Measurements from ENCODE around the gene ABHD17C.
"Not testable (repeated sequence)": the region's sequence is repeated elsewhere in the genome, so short reads cannot be mapped to it uniquely, and the experiment has no call there.

Gene ABHD17C

DNA sequence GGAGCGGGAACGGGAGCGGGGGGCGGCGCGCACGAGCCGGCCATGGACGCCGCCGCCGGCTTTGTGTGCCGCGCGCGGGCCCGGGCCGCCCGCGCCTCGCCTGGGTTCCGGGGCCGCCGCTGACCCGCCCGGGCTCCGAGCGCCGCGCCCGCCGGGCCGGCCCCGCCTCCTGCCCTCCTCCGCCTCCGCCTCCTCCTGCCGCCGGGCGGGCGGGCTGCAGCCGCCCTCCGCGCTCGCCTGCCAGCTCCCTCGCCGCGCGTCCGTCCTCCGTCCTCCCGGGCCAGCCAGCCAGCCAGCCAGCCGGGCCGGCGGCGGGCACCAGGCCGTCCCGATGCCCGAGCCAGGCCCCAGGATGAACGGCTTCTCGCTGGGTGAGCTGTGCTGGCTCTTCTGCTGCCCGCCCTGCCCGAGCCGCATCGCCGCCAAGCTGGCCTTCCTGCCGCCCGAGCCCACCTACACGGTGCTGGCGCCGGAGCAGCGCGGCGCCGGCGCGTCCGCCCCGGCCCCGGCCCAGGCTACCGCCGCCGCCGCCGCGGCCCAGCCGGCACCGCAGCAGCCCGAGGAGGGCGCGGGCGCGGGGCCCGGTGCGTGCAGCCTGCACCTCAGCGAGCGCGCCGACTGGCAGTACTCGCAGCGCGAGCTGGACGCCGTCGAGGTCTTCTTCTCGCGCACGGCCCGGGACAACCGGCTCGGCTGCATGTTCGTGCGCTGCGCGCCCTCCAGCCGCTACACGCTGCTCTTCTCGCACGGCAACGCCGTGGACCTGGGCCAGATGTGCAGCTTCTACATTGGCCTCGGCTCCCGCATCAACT lies at the start of gene ABHD17C:
Gene ABHD17C (plus strand): TSS at position 212 of the 812 bp plus-strand sequence. CDS start 120 bp downstream, at position 332.
- peak; percentile 29 for DNase-seq

DNA sequence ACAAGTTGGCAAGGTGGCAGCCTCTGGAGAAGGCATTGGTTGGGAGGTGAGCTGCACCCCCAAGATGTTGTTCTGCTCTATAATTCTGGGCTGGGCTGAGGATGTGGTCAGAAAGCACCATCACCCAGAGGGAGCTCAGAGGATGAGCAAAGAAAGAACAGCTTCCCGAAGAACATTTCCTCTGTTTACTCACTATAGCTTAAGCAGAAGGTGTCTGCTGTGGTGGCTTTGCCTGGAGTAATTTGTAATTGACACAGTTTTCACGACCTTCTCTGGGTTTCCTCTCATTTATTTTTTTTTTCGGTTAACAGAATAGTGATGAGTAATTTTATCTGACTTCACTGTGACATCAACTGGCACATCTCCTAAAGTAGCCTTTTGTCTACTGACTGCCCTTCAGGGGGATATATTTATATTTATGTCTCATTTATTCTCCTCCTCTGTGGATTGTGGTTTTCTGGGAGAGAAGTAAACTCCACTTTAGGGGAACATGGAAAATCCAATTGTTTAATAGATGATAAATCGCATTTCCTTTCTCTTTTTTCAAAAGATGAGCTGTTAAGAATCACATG lies 49.5 kb upstream of the ABHD17C start:
- no peak for DNase-seq

DNA sequence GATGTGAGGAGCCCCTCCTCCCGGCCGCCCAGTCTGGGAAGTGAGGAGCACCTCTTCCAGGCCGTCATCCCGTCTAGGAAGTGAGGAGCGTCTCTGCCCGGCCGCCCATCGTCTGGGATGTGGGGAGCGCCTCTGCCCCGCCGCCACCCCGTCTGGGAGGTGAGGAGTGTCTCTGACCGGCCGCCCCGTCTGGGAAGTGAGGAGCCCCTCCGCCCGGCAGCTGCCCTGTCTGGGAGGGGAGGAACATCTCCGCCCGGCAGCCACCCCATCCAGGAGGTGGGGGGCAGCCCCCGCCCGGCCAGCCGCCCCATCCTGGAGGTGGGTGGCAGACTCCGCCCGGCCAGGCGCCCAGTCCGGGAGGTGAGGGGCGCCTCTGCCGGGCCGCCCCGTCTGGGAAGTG lies 47.7 kb upstream of the ABHD17C start:
- not testable (repeated sequence) for DNase-seq

DNA sequence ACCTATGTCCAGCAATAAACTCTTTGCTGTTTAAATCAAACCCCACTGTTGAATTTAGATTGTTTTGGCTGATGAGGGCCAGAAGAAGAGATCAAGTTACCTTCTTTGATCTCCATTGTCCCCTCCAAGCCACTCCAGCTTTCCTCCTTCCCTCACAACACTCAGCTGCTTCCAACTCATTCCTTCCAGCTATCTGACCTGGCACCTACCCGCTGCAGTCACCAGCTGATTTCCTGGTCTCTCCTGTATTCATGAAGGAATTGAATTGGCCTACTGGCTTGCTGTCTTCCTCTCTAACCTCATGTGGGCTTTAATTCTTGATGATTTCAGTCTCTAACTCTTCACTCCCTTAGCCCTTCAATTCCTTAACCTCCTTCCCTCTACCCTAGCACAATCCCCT lies 40.8 kb upstream of the ABHD17C start:
- no peak for DNase-seq

DNA sequence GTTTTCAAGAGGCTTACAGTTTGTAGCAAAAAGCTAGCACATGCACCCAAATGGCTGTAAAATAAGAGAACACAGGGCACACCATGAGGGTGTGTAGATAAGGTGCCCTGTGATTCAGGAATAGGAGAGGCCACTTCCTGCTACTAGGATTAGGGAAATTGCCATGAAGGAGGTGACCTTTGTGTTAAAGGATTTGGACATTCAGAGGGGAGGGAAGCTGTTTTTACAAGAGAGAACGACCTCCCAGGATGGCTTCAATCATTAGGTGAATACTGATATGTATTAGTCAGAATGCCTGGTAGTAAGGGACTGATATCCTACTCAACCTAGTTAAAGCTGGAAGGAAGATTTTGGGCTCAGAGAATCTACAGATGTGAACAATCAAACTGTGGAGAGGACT lies 35.7 kb upstream of the ABHD17C start:
- no peak for DNase-seq

DNA sequence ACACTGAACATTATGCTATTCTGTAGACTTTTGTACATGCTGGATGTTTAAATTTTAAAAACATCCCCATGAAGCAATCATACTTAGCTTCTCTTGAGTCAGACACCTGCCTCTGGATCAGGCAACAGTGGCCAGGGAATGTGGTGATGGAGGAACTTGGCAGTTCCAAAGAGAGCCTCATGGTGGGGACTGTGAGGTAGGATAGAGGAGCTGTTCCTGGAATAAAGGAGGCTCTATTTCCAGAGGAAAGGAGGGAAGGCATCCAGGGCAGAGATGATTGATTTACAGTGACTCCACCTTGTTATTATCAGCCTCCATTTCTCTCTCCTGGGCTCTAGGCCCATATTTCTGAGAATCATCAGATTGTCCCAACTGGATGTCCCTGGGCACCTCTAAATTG lies 35.0 kb upstream of the ABHD17C start:
- no peak for DNase-seq

DNA sequence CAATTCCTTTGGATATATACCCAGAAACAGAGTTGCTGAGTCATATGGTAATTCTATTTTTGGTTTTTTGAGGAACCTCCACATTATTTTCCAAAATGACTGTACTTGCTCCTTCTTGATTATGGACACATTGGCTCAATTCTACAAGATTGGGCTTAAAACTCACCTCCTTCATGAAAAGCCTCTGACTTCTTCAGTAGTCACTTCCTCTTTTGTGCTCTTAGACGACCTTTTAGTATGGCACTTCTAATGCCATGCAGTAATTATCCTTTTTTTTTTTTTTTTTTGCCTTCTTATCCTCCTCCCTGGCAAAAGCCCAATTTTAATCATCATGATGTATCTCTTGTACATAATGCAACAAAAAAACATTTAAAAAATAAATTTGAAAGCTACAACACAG lies 33.0 kb upstream of the ABHD17C start:
- DNase-seq, result no peak

DNA sequence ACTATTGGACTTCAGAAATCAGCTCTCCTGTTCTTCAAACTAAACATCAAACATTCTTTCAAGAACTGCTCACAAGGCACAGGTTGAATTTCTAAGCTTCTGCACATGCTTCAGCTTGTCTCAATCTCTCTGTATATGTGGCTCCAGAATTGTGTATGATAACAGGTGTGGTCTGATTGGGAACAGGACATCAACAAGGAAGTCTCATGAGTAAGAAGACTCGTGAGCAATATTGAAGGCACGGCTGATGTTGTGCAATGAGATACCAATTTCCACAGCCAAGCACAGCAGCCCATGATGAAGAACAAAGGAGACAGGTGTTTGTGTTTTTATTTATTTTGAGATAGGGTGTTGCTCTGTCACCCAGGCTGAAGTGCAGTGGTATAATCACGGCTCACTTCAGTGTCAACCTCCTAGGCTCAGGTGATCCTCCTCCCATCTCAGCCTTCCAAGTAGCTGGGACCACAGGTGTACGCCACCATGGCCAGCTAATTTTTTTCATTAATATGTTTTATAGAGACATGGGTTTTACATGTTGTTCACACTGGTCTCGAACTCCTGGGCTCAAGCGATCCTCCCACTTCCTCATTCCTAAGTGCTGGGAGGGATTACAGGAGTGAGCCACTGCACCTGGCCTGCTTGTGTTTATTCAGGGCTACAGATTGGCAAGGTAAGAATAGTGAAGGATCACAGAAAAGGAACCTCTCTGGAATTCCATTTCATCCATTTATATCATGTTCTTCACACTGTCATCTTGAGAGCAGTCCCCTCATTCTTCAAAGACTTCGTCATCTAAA lies 32.2 kb upstream of the ABHD17C start:
- no peak for DNase-seq

DNA sequence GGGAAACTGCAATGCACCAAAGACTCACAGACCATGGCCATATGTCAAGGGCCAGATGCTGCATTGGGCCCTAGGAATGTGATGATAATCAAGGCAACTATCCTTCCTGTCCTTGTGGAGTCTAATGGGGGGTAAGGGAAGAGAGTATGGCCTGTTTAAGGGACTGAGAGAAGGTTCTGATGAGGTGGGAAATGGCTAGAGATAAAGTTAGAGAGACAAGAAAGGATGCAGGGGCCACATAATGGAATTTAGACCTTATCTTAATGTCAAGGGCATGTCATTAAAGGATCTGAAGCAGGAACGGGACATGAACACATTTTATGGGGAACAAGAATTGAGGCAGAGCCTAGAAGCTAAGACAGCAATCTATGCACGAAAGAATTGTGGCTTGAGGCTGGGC lies 30.0 kb upstream of the ABHD17C start:
- DNase-seq, result no peak

DNA sequence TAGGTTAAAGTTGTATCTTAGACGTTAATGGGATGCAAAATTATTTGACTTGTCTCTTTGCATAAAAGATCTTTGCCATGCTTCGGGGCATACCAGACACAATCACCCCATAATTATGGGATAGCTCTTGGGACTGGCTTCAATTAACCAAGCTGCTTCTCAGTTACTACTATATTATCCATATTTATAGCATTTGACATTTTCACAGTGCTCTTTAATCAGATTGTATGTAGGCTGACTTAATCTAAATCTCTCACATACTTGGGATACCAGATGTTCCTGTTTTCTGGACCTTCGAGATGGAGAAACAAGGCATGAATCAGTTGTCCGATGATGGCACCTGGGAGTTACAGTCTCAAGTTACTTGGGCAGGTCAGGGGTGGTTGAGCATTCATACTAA lies 27.2 kb upstream of the ABHD17C start:
- no peak for DNase-seq

DNA sequence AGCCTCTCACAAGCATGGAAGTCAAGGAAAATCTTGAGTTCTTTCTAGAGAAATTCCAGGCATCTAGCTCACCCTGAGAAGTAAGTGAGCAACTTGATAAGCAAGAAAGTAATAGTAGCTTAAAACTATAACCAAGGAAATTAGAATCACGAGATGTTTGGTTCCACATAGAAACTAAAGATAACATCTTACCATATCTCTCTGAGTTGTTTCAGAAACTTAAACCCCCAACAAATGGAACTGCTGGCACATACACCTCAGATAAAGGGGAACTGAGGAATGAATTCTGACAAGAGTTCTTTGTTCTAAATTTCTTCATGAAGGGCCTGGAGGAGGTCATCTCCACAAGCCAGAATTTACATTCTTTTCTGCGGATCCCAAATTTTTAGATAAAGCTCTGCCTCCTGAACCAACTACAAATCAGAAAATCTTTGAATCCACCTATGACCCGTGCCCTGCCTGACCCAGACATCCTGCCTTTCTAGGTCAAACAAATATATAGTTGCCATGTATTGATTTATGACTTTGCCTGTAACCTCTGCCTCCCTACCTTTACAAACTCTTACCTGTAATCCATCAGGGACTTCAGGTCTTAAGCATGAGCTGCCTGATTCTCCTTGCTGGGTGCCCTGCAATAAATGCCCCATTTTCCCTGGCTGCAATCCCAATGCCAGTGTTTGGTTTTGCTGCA lies 26.4 kb upstream of the ABHD17C start:
- DNase-seq, result no peak

DNA sequence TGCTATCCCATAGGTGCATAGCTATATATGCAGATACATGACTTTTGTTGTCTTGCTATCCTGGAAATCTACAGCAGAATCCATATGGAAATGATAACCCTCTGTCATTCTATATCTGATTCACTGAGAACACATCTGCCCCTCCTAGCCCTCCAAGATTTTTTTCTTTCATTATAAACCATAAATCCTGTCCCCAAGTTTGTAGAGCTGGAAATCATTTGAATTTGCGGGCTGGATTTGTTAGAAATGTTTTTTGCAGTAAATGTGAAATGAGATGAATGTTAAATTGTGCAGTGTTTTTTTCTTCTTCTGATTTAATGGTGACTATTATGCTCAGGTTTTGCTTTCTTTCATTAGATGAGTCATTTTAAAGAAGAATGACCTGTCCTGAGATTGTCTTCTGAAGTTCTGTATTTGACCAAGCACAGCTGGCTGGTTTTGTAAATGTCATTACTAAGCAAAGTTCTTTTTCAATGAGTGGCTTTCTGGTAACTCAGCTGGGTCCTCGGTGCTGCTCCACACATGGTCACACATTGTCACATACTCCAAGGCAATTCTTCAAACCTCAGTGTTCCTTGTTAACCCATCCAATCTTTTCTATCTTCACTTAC lies 25.3 kb upstream of the ABHD17C start:
- DNase-seq, result no peak

DNA sequence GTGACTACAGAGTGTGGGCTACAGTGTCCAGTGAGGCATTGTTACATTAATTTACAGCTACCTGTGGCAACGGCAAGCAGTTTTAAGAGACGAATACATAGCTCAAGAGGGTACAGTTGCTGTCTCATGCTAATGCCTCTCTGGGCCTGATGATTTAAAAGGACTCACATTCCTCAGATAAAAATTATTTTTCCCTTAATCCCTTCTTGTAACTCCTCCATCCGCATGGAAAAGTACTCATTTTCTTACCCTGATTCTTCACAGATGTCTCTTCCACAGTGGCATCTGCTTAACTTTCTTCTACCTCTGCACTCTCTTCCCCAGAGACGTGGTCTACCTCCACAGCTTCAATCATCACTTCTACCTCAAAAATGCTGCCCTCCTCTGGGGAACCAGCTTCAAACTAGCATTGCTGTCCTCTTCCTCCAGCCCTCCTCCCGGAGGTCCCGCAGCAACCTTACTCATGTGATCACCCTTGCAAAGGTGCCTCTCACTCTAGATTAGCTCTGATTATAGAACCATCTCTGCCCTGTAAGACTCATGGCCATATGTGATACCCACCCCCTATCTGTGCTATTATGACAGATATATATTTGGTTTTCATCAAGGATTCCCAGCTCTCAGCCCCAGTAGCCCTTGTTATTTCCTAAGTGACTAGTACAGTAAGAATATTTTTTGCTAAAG lies 21.4 kb upstream of the ABHD17C start:
- DNase-seq, result no peak

DNA sequence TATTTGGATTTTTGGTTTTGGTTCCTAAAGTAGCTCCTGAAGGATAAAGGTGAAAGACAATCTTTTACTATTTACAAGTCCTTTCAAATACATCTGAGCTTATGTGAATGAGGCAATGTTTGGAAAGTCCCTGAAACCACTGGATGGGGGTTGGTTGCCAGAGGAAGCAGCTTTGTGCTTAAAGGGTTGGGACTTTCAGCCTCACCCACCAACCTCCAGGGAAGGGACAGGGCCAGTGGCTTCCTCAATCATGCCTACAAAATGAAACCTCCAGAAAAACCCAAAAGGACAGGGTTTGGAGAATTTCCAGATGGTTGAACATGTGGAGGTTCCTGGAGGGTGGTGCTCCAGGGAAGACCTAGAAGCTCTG lies 20.9 kb upstream of the ABHD17C start:
- DNase-seq, result no peak

DNA sequence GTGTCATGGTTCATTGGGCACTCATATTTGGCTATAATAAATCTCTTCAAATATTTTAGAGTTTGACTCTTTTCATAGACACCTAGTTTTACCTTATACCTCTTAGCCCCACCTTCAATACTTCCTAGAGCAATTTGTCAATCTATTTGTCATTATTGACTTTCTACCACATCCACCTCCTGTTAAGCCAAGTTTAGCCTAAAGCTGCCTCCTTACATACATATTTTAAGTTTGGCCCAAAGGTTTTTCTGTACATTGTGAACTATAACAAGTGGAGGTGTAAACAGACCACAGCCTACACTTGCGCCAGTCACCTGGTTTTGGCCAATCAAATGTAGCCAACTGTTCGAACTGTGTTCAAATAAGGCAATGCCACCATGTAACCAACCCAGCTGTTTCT lies 18.1 kb upstream of the ABHD17C start:
- no peak for DNase-seq

DNA sequence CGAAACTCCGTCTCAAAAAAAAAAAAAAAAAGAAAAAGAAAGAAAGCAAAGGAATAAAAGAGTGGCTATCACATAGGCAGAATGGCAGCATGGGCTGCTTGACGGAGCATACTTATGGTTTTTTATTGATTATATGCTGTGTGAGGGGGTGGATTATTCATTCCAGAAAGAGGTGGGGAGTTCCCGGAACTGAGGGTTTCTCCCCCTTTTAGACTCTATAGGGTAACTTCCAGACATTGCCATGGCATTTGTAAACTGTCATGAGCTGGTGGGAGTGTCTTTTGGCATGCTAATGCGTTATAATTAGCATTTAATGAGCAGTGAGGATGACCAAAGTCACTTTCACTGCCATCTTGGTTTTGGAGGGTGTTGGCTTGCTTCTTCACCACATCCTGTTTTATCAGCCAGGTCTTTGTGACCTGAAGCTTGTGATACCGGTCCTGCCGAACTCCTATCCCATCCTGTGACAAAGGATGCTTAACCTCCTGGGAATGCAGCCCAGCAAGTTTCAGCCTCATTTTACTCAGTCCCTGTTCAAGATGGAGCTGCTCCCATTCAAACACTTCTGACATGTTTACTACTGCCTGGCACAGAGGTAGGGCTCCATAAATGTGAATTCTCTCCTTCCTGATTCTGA lies 15.8 kb upstream of the ABHD17C start:
- no peak for DNase-seq

DNA sequence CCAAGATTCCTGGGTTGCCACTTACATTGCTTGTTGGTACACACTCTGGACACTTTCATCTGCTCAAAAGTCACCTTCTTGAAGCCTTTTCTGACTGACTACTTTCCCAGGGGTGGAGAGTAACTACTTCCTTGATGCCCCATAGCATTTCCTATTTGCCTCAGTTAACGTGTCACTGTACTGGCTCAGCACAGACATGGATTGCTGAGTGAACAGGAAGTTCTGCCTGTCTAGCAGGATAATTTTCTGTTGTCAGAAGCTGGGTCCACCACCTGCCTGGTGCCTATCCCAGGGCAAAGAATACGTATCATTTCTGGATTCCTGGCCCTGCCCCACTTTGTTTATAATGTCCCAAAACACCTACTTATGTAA lies 15.3 kb upstream of the ABHD17C start:
- DNase-seq, result no peak

DNA sequence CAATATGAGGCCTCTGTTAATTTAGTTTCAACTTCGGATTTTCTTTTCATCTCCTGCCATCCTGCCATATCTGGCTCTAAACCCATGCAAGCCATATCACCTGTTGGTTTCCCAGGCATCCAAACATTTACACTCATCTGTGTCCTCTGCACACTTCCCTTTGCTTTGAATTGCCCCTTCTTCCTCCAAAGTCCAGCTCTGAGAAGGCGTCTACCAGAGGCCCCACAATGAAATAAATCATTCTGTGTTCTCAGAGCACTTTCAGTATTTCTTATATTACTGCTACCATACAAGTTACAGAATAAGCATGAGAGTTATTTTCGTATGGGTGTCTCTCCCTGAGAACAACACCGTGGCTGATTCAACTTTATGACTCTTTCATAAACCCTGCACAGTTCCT lies 12.9 kb upstream of the ABHD17C start:
- no peak for DNase-seq

DNA sequence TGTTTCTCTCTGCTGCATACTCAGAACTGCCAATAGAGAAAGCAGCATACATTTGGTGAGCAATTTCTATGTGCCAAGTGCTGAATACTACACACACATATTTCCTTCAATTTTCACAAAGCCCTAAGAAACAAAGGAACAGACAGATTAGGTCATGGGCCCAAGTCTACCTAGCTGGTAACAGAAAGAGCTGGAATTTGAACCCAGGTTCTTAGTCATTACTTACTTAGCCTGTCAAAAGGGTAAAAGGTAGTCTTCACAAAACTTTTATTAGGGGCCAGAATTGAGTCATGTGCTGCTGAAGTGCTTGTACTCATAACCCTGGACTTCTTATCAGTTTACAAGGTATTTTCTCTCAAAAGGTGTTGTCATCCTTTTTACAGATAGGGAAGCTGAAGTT lies 10.4 kb upstream of the ABHD17C start:
- DNase-seq, result no peak

DNA sequence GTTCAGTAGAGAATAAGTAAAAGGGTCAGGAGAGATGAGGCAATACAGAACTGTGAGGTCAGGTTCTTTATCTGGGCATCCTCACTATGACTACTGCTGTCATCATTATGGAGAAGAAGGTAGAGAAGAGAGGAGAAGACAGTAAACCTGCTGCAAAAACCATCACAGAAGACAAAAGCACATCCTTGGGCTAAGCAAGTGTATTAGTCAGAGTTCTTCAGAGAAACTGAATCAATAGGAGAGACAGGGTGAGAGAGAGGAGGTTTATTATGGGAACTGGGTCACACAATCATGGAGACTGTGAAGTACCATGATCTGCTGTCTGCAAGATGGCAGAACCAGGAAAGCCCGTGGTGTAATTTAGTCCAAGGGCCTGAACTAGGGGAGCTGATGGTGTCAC lies 9.5 kb upstream of the ABHD17C start:
- DNase-seq, result no peak

DNA sequence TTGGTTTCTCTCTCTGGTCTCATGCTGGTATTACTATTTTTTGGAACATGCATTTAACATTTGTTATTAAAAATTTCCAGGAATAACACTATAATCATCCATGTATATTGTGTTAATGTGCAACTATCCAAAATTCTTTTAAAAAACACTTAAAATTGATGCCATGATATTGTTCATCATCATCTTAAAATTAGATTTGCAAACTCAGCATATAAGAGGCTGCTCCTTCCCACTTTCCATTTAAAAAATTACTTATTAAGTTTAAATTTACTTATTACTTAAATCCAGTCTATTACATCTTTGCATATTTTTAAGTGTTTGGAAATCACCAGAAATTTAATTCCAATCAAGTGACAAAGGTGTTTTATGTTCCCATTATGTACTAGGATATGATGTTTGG lies 5.8 kb upstream of the ABHD17C start:
- DNase-seq, result no peak

DNA sequence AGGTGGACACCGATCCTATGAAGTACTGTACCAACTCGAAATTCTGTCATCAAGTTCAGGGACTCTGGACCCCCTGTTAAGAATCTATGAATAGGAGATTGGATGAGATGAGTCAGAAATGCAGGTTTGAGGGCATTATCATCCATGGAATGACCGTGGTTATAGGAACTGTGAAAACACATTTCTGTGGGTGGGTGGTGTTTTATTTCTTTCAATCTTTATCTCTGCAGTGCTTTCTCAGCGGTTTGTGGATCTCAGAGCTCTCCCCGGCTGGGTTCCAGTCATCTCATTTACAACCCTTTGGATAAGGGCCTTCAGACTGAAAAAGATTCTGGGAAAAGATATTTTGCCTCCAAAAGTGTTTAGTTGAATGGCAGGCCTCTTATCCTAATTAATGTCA lies 5.4 kb upstream of the ABHD17C start:
- no peak for DNase-seq
